H9 (cell line): ENCODE data around the gene SLC13A1. TPM values are rescaled to one million over a fixed set of nuclear protein-coding genes. Genes with fewer than 3 reads are reported as not detected.

ENCODE experiments used
- DNase-seq: peaks from one replicate; pipeline ENCODE4 v3.0.0-alpha.2; 2017
- H2AFZ ChIP-seq: one replicate; pipeline ENCODE4 v1.6.1; 2013; ENCODE audit warnings: mild to moderate bottlenecking, low read length, control low read depth, moderate library complexity
- H2AK5ac ChIP-seq: 2 replicates; pipeline ENCODE4 v1.6.1; 2013; ENCODE audit warnings: low read length, control low read depth, mixed read lengths; ENCODE audit not compliant: insufficient read length
- H2BK120ac ChIP-seq: one replicate; pipeline ENCODE4 v1.6.1; 2013; ENCODE audit warnings: low read depth, mild to moderate bottlenecking, low read length, control low read depth, inconsistent platforms; ENCODE audit not compliant: poor library complexity, severe bottlenecking
- H2BK12ac ChIP-seq: 2 replicates; pipeline ENCODE4 v1.6.1; 2013; ENCODE audit warnings: low read length, control low read depth, mixed read lengths, low read depth; ENCODE audit not compliant: insufficient read length
- H2BK15ac ChIP-seq: 2 replicates; pipeline ENCODE4 v1.6.1; 2013; ENCODE audit warnings: low read depth, low read length, control low read depth
- H2BK20ac ChIP-seq: one replicate; pipeline ENCODE4 v1.6.1; 2013; ENCODE audit warnings: low read depth, mild to moderate bottlenecking, low read length, control low read depth, inconsistent platforms; ENCODE audit not compliant: poor library complexity, severe bottlenecking
- H2BK5ac ChIP-seq: 2 replicates; pipeline ENCODE4 v1.6.1; 2013; ENCODE audit warnings: low read length, control low read depth, mixed read lengths; ENCODE audit not compliant: insufficient read length
- H3K14ac ChIP-seq: 2 replicates; pipeline ENCODE4 v1.6.1; 2013; ENCODE audit warnings: low read length, control low read depth; ENCODE audit not compliant: insufficient read depth
- H3K18ac ChIP-seq: 2 replicates; pipeline ENCODE4 v1.6.1; 2013; ENCODE audit warnings: low read depth, mild to moderate bottlenecking, mixed read lengths, low read length, control low read depth; ENCODE audit not compliant: insufficient read length
- H3K23ac ChIP-seq: 2 replicates; pipeline ENCODE4 v1.6.1; 2013; ENCODE audit warnings: low read length, control low read depth, mixed read lengths, low read depth; ENCODE audit not compliant: insufficient read length
- H3K23me2 ChIP-seq: 2 replicates; pipeline ENCODE4 v1.6.1; 2013; ENCODE audit warnings: low read depth, mild to moderate bottlenecking, mixed read lengths, low read length, control low read depth; ENCODE audit not compliant: insufficient read length, poor library complexity, severe bottlenecking
- H3K27ac ChIP-seq: 2 replicates; pipeline ENCODE4 v1.5.1; 2013; ENCODE audit warnings: low read length, control low read depth, mixed read lengths, low read depth; ENCODE audit not compliant: insufficient read length
- H3K27me3 ChIP-seq: 2 replicates; pipeline ENCODE4 v1.6.1; 2013; ENCODE audit warnings: low read length, control low read depth, inconsistent platforms; ENCODE audit not compliant: insufficient read depth
- H3K4ac ChIP-seq: 2 replicates; pipeline ENCODE4 v1.6.1; 2013; ENCODE audit warnings: low read depth, mild to moderate bottlenecking, control low read depth, inconsistent platforms, low read length, moderate library complexity
- H3K4me1 ChIP-seq: 2 replicates; pipeline ENCODE4 v1.6.1; 2013; ENCODE audit warnings: low read length, control low read depth, inconsistent platforms; ENCODE audit not compliant: insufficient read depth
- H3K4me2 ChIP-seq: 2 replicates; pipeline ENCODE4 v1.6.1; 2013; ENCODE audit warnings: low read length, control low read depth, mixed read lengths; ENCODE audit not compliant: insufficient read length, insufficient read depth
- H3K56ac ChIP-seq: 2 replicates; pipeline ENCODE4 v1.6.1; 2013; ENCODE audit warnings: low read depth, mild to moderate bottlenecking, mixed read lengths, low read length, control low read depth; ENCODE audit not compliant: insufficient read length
- H3K79me1 ChIP-seq: 2 replicates; pipeline ENCODE4 v1.6.1; 2013; ENCODE audit warnings: low read depth, mild to moderate bottlenecking, moderate library complexity, low read length, control low read depth, inconsistent platforms; ENCODE audit not compliant: insufficient read depth, poor library complexity, severe bottlenecking
- H3K79me2 ChIP-seq: 2 replicates; pipeline ENCODE4 v1.6.1; 2013; ENCODE audit warnings: low read length, control low read depth, inconsistent platforms; ENCODE audit not compliant: insufficient read depth
- H3K9ac ChIP-seq: 2 replicates; pipeline ENCODE4 v1.6.1; 2013; ENCODE audit warnings: low read length, control low read depth, mixed read lengths; ENCODE audit not compliant: insufficient read length; ENCODE audit errors: extremely low read depth
- H3K9me3 ChIP-seq: one replicate; pipeline ENCODE4 v1.6.1; 2013; ENCODE audit warnings: low read depth, low read length, inconsistent platforms; ENCODE audit not compliant: control insufficient read depth
- H3T11ph ChIP-seq: one replicate; pipeline ENCODE4 v1.6.1; 2013; ENCODE audit warnings: mild to moderate bottlenecking, low read length, control low read depth, inconsistent platforms
- H4K20me1 ChIP-seq: one replicate; pipeline ENCODE4 v1.6.1; 2013; ENCODE audit not compliant: control insufficient read depth, insufficient read length, insufficient read depth
- H4K5ac ChIP-seq: 2 replicates; pipeline ENCODE4 v1.6.1; 2013; ENCODE audit warnings: low read depth, mild to moderate bottlenecking, mixed read lengths, low read length, control low read depth; ENCODE audit not compliant: insufficient read length
- H4K8ac ChIP-seq: replicated peaks from 2 replicates; pipeline ENCODE4 v1.6.1; 2013; ENCODE audit warnings: low read length, control low read depth, mixed read lengths, low read depth; ENCODE audit not compliant: insufficient read length
- H4K91ac ChIP-seq: 2 replicates; pipeline ENCODE4 v1.6.1; 2013; ENCODE audit warnings: low read depth, mild to moderate bottlenecking, moderate library complexity, mixed read lengths, low read length, control low read depth; ENCODE audit not compliant: insufficient read length
- H3K27ac Mint-ChIP-seq, 3 experiments: 2 replicates in 2 of 3; 3 replicates in 1 of 3; pipeline ENCODE4 v1.8.0; 2020 to 2021; ENCODE audit warnings: mixed read lengths in 3 of 3, mild to moderate bottlenecking in 1 of 3, moderate library complexity in 1 of 3
- H3K27me3 Mint-ChIP-seq: 2 replicates; pipeline ENCODE4 v1.8.0; 2021; ENCODE audit warnings: low read depth, mild to moderate bottlenecking, moderate library complexity, mixed read lengths
- H3K36me3 Mint-ChIP-seq, 3 experiments: 2 replicates in 2 of 3; 3 replicates in 1 of 3; pipeline ENCODE4 v1.8.0; 2020 to 2021; ENCODE audit warnings: low read depth in 3 of 3, mixed read lengths in 3 of 3; ENCODE audit not compliant: insufficient read depth in 1 of 3
- H3K4me1 Mint-ChIP-seq, 2 experiments: 2 replicates each; pipeline ENCODE4 v1.8.0; 2020; ENCODE audit warnings: mixed read lengths in 2 of 2
- H3K4me3 Mint-ChIP-seq, 2 experiments: 2 replicates in 1 of 2; 3 replicates in 1 of 2; pipeline ENCODE4 v1.8.0; 2020 to 2021; ENCODE audit warnings: mild to moderate bottlenecking in 2 of 2, mixed read lengths in 2 of 2, moderate library complexity in 1 of 2
- H3K9me3 Mint-ChIP-seq, 2 experiments: 2 replicates in 1 of 2; 3 replicates in 1 of 2; pipeline ENCODE4 v1.8.0; 2020; ENCODE audit warnings: mild to moderate bottlenecking in 2 of 2, mixed read lengths in 2 of 2, moderate library complexity in 1 of 2
- CTCF ChIP-seq: fragments of 200-600 bp; sonication (generic); conservative IDR thresholded peaks from 3 replicates; pipeline ENCODE4 v1.8.0; 2021; ENCODE audit warnings: antibody characterized with exemption, mild to moderate bottlenecking
- WGBS: extraction: QIAGEN DNeasy Blood & Tissue Kit; methylation state at CpG from one replicate; pipeline ENCODE4 v1.1.7; 2013; ENCODE audit warnings: missing lambda C conversion rate, low lambda C conversion rate, mixed read lengths; ENCODE audit not compliant: insufficient read length; ENCODE audit errors: extremely low coverage; 5-methylcytosine and 5-hydroxymethylcytosine counted together
- total RNA-seq: library from RNA; stranded (reverse); gene quantifications from 2 replicates; pipeline ENCODE4 v1.2.1, GENCODE V29; 2021

SLC13A1 gene
- total RNA-seq, 1 experiment from 2014 or later: not detected

GRCh38 chr7:123099712-123100111, 100.1 kb downstream of the SLC13A1 start:
- TF ChIP-seq CTCF: no peak
- Mint-ChIP-seq H3K9me3 (peaks cover 3 to 7% of the 10 kb centered on the region in 2 experiments; a peak in 3 of 5 replicates), H3K4me3 (no peak overlapping the region), H3K27me3 (no peaks in the 10 kb centered on the region), H3K27ac (no peak overlapping the region), H3K4me1 (no peaks in the 10 kb centered on the region), H3K36me3 (peaks cover 0 to 3% (median 3%) of the 10 kb centered on the region in 3 experiments; a peak in 3 of 7 replicates)
- no CpG with 5 or more reads among the region's 2 CpGs for WGBS
- H3K9ac ChIP-seq: no peak overlapping the region
- H3K4me2 ChIP-seq: no peak overlapping the region
- no peak for DNase-seq
- no peak overlapping the region for H4K5ac ChIP-seq
- no peak overlapping the region for H3T11ph ChIP-seq
- H2BK15ac ChIP-seq: no peak overlapping the region
- no peak overlapping the region for H3K18ac ChIP-seq
- no peak overlapping the region for H3K14ac ChIP-seq
- no peak overlapping the region for H4K91ac ChIP-seq
- no peaks in the 10 kb centered on the region for H3K27me3 ChIP-seq
- no peak overlapping the region for H3K56ac ChIP-seq
- H2AK5ac ChIP-seq: no peak overlapping the region
- H3K23ac ChIP-seq: no peak overlapping the region
- no peaks in the 10 kb centered on the region for H3K79me2 ChIP-seq
- no peak overlapping the region for H2AFZ ChIP-seq
- no peaks in the 10 kb centered on the region for H3K4me1 ChIP-seq
- H2BK5ac ChIP-seq: no peak overlapping the region
- H2BK12ac ChIP-seq: no peak overlapping the region
- no peak overlapping the region for H2BK120ac ChIP-seq
- H3K9me3 ChIP-seq: no peaks in the 10 kb centered on the region
- H3K4ac ChIP-seq: no peak overlapping the region
- no peak overlapping the region for H2BK20ac ChIP-seq
- H4K20me1 ChIP-seq: no peaks in the 10 kb centered on the region
- no peak overlapping the region for H3K27ac ChIP-seq
- no peaks in the 10 kb centered on the region for H3K23me2 ChIP-seq
- no peak overlapping the region for H4K8ac ChIP-seq
- H3K79me1 ChIP-seq: no peaks in the 10 kb centered on the region
